ENCODE measurements around the gene ZBTB20. TPM values are rescaled to one million over a fixed set of nuclear protein-coding genes. Genes with fewer than 3 reads are reported as not detected.

The ZBTB20 gene
- total RNA-seq, 1 donor from 2014 or later: 11.2 TPM

DNA sequence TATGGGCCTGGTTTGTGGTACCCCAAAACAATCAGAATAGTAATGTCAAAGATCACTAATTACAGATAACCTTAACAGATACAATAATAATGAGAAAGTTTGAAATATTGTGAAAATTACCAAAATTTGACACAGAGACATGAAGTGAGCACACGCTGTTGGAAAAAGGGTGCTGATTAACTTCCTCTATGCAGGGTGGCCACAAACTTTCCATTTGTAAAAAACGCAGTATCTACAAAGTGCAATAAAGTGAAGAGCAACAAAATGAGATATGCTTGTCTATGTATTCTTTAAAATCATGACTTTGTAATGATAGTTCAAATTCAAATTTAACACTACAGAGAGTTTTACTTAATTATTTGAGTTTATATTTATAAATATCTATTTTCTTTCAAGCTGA, 860.8 kb downstream of the ZBTB20 start:
- no peak for DNase-seq (ENCODE audit: low read depth)
- TF ChIP-seq, protein P1, sequence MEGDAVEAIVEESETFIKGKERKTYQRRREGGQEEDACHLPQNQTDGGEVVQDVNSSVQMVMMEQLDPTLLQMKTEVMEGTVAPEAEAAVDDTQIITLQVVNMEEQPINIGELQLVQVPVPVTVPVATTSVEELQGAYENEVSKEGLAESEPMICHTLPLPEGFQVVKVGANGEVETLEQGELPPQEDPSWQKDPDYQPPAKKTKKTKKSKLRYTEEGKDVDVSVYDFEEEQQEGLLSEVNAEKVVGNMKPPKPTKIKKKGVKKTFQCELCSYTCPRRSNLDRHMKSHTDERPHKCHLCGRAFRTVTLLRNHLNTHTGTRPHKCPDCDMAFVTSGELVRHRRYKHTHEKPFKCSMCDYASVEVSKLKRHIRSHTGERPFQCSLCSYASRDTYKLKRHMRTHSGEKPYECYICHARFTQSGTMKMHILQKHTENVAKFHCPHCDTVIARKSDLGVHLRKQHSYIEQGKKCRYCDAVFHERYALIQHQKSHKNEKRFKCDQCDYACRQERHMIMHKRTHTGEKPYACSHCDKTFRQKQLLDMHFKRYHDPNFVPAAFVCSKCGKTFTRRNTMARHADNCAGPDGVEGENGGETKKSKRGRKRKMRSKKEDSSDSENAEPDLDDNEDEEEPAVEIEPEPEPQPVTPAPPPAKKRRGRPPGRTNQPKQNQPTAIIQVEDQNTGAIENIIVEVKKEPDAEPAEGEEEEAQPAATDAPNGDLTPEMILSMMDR (conservative IDR thresholded peaks at IDR 0.05; ENCODE audit: low read depth, low read length): no peak
- no peak overlapping the region for H3K4me3 ChIP-seq (ENCODE audit: low read depth, low read length)

DNA sequence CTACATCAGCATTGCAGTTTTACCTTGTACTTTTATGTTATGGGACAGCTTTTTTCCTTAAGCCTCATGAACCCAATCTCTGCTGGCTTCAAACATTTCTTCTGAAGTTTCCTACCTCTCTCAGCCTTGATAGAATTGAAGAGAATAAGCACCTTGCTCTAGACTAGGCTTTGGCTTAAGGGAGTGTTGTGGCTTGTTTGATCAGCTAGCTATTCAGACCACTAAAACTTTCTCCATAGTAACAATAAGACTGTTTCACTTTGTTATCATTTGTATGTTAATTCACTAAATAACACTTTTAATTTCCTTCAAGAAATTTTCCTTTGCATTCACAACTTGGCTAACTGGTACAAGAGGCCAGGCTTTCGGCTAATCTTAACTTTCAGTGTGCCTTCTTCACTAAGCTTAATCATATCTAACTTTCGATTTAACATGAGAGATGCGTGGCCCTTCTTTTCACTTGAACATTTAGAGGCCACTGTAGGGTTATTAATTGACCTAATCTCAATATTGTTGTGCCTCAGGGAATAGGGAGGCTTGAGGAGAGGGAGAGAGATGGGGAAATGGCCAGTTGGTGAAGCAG, 861.3 kb downstream of the ZBTB20 start:
- no peak overlapping the region for H3K4me3 ChIP-seq (ENCODE audit: low read depth, low read length)
- DNase-seq (ENCODE audit: low read depth): no peak
- TF ChIP-seq, protein P1 (conservative IDR thresholded peaks at IDR 0.05; ENCODE audit: low read depth, low read length): no peak

DNA sequence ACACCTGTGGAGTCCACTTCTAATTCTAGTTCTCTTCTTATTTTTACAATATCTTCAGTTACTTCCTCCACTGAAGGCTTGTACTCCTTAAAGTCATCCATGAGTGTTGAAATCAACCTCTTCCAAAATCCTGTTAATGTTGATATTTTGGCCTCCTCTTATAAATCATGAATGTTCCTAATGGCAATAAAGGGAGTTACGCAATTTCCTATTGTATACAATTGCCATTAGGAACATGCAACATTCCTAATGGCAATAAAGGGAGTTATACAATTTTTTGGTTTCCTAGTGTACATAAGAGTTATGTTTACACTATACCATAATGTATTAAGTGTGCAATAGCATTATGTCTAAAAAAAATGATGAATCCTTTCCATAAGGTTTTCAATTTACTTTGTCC, 862.4 kb downstream of the ZBTB20 start:
- H3K4me3 ChIP-seq (ENCODE audit: low read depth, low read length): no peak overlapping the region
- TF ChIP-seq, protein P1 (conservative IDR thresholded peaks at IDR 0.05; ENCODE audit: low read depth, low read length): no peak
- DNase-seq (ENCODE audit: low read depth): no peak
